Adrenal gland (tissue), 12 donors: ENCODE measurements around the gene ARSD. TPM values are rescaled to one million over a fixed set of nuclear protein-coding genes. Genes with fewer than 3 reads are reported as not detected.

Experiments used
- DNase-seq, 7 donors: peaks; one replicate each; pipeline ENCODE4 v3.0.0-alpha.2; 2019 to 2020
- H3K27ac ChIP-seq, 5 donors: fragments of 200-600 bp; sonication (generic) in 4 of 5; 1 replicate in 3 of 5; 2 replicates in 2 of 5; pipeline versions ENCODE4 v1.5.1 to v1.8.0; 2016 to 2020; ENCODE audit warnings: mild to moderate bottlenecking in 1 of 5
- H3K27me3 ChIP-seq: fragments of 200-600 bp; 2 replicates; pipeline ENCODE4 v1.8.0; 2021
- H3K36me3 ChIP-seq, 2 donors: fragments of 200-600 bp; replicated peaks in 1 of 2; 1 replicate in 1 of 2; 2 replicates in 1 of 2; pipeline versions ENCODE4 v1.5.1 to v1.8.0; 2018 to 2022
- H3K4me1 ChIP-seq, 2 donors: fragments of 200-600 bp; replicated peaks in 1 of 2; 1 replicate in 1 of 2; 2 replicates in 1 of 2; pipeline versions ENCODE4 v1.5.1 to v1.8.0; 2018 to 2021
- H3K4me3 ChIP-seq, 4 donors: fragments of 200-600 bp; sonication (generic) in 3 of 4; one replicate each; pipeline ENCODE4 v1.5.1; 2016 to 2018
- H3K9me3 ChIP-seq, 3 donors: fragments of 200-600 bp; sonication (generic) in 1 of 3; replicated peaks in 1 of 3; 1 replicate in 2 of 3; 2 replicates in 1 of 3; pipeline versions ENCODE4 v1.5.1 to v1.8.0; 2016 to 2021
- POLR2A ChIP-seq, 2 donors: fragments of 450-650 bp; IDR thresholded peaks; one replicate each; pipeline ENCODE4 v1.6.1; 2017; ENCODE audit warnings: antibody characterized with exemption in 2 of 2, mild to moderate bottlenecking in 2 of 2, moderate library complexity in 1 of 2
- WGBS, 4 donors: extraction: QIAGEN DNeasy Blood & Tissue Kit in 2 of 4; methylation state at CpG; one replicate each; pipeline versions ENCODE4 v1.1.5 to v1.1.7; 2013 to 2017; 5-methylcytosine and 5-hydroxymethylcytosine counted together
- intact Hi-C, 2 donors: fragments of 100-400 bp; cut with DNase I; formaldehyde crosslinking; loops; one replicate each; pipeline versions ENCODE4 v1.14.1 to v1.15.0; 2022 to 2023
- polyA plus RNA-seq, 3 donors: library from polyadenylated mRNA; stranded (reverse); fragments of 200-250 nt in 2 of 3; fragments of 350-450 nt in 1 of 3; fragmentation: Illumina TruSeq in 1 of 3; extraction: RNeasy Lipid Tissue Mini Kit (QIAGEN cat#74804) in 1 of 3; gene quantifications; one replicate each; pipeline ENCODE4 v1.2.3, GENCODE V29; 2013 to 2014
- total RNA-seq, 9 donors: library from RNA; depleted of rRNA in 4 of 9; stranded (reverse); fragments of >200 nt in 4 of 9; fragments of 120-200 nt in 1 of 9; fragmentation: NEBNext Ultra II Directional in 1 of 9; extraction: Animal tissue kit (Norgen Biotek cat#: 25700) in 1 of 9; gene quantifications; one replicate each; pipeline versions ENCODE4 v1.1.0 to v1.2.4, GENCODE V29; 2013 to 2023
- TF ChIP-seq, protein P1 (sequence below), 6 experiments: fragments of 450-650 bp in 4 of 6; fragments of 200-600 bp in 2 of 6; sonication (generic) in 1 of 6; IDR thresholded peaks; 1 replicate in 5 of 6; 2 replicates in 1 of 6; pipeline versions ENCODE4 v1.5.1 to v1.8.0; 2016 to 2021; ENCODE audit warnings: antibody characterized with exemption in 6 of 6, mild to moderate bottlenecking in 2 of 6, moderate library complexity in 1 of 6
- donor health status: healthy with polysubstance abuse.
- donor health status: Bipolar disorder and iron deficiency.
- donor health status: DM: yes; HTN: yes; CAD: no.
- donor health status: DM: no; HTN: no; CAD: no.
- donor health status: DM: no; HTN: no; CAD: no.
- donor health status: DM: yes; HTN: yes; CAD: no.

ARSD gene
- total and polyA plus RNA-seq, 12 donors, result 9.9 to 24.9 (median 17.0) TPM

- intact Hi-C loops, result no loop called here
- no peak for TF ChIP-seq POLR2A (IDR thresholded peaks at IDR 0.05)
- TF ChIP-seq, protein P1, sequence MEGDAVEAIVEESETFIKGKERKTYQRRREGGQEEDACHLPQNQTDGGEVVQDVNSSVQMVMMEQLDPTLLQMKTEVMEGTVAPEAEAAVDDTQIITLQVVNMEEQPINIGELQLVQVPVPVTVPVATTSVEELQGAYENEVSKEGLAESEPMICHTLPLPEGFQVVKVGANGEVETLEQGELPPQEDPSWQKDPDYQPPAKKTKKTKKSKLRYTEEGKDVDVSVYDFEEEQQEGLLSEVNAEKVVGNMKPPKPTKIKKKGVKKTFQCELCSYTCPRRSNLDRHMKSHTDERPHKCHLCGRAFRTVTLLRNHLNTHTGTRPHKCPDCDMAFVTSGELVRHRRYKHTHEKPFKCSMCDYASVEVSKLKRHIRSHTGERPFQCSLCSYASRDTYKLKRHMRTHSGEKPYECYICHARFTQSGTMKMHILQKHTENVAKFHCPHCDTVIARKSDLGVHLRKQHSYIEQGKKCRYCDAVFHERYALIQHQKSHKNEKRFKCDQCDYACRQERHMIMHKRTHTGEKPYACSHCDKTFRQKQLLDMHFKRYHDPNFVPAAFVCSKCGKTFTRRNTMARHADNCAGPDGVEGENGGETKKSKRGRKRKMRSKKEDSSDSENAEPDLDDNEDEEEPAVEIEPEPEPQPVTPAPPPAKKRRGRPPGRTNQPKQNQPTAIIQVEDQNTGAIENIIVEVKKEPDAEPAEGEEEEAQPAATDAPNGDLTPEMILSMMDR (IDR thresholded peaks at IDR 0.05), result no peak
- no peaks in the 10 kb centered on the region for H3K9me3 ChIP-seq
- DNase-seq, result no peak
- no peaks in the 10 kb centered on the region for H3K36me3 ChIP-seq
- H3K27ac ChIP-seq, result no peak overlapping the region
- no peaks in the 10 kb centered on the region for H3K4me1 ChIP-seq
- H3K4me3 ChIP-seq, result no peak overlapping the region
- whole genome bisulfite sequencing, 4 donors, result 77 to 91% (median 87%) methylated on average over 7 of the region's 7 CpGs
- H3K27me3 ChIP-seq, result no peaks in the 10 kb centered on the region
Observed at GRCh38 chrX:2867206-2867605, 61.9 kb downstream of the ARSD start.

DNA sequence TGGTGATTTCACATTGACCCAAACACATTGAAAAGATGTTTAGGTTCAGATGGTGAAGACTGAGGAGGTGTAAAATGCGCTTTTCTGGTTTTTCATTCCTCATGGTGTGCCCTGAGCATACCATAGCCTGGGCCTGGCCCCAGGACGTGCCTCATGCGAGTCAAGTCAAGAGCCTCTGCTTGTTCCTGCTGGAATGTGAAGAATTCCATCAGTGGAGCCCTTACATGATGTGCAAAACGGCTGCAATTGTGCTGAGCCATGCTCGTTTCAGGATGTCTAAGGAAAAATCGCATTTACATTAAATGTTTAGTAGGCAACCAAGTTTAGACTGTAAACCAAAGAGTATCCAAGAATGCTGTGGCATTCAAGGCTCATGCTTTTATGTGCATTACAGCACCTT is 65.5 kb downstream of the ARSD start:
- 55 to 76% (median 64%) methylated on average over 5 to 6 of the region's 6 CpGs for WGBS, 4 donors
- Histone ChIP-seq H3K4me1 (no peaks in the 10 kb centered on the region), H3K36me3 (no peaks in the 10 kb centered on the region), H3K27me3 (no peaks in the 10 kb centered on the region), H3K27ac (no peak overlapping the region), H3K9me3 (no peaks in the 10 kb centered on the region), H3K4me3 (no peak overlapping the region)
- TF ChIP-seq, protein P1 (IDR thresholded peaks at IDR 0.05), result no peak
- no peak for TF ChIP-seq POLR2A (IDR thresholded peaks at IDR 0.05)
- DNase-seq, result no peak
- intact Hi-C loops, result no loop called here

DNA sequence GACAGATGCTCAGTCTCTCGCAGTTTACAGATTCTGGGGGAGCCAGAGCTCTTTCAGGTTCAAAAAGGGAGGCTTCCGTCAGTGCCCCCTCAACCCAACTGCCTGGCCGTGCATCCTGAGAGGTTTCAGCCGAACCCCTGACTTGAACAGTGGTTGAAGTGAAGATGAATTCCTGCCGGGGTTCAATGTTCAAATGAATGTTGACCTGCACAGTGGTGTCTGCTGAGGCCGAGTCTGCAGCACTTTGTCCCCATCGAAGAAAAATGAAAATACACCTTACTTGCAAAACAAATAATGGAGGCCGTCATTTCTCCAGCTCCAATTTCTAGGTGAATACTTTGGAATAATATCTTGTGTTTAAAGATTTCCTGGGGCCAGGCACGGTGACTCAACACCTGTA is 66.7 kb downstream of the ARSD start:
- Histone ChIP-seq H3K36me3 (no peaks in the 10 kb centered on the region), H3K9me3 (no peaks in the 10 kb centered on the region), H3K27me3 (no peaks in the 10 kb centered on the region), H3K4me1 (no peaks in the 10 kb centered on the region), H3K27ac (no peak overlapping the region), H3K4me3 (no peak overlapping the region)
- intact Hi-C loops, result no loop called here
- DNase-seq, result no peak
- 62 to 94% (median 83%) methylated on average over 5 to 9 of the region's 9 CpGs for WGBS, 4 donors
- no peak for TF ChIP-seq POLR2A (IDR thresholded peaks at IDR 0.05)
- TF ChIP-seq, protein P1 (IDR thresholded peaks at IDR 0.05), result no peak

- intact Hi-C loops, result no loop called here
- Histone ChIP-seq H3K36me3 (no peaks in the 10 kb centered on the region), H3K4me1 (no peaks in the 10 kb centered on the region), H3K9me3 (no peaks in the 10 kb centered on the region), H3K27ac (no peak overlapping the region), H3K4me3 (no peak overlapping the region), H3K27me3 (no peaks in the 10 kb centered on the region)
- WGBS, 4 donors, result 55 to 90% (median 77%) methylated on average over 1 of the region's 1 CpG
- no peak for DNase-seq
- no peak for TF ChIP-seq POLR2A (IDR thresholded peaks at IDR 0.05)
- TF ChIP-seq, protein P1 (IDR thresholded peaks at IDR 0.05), result no peak
Observed at GRCh38 chrX:2859197-2859797, 69.8 kb downstream of the ARSD start.
